ENCODE data around the gene COX10.

DNA sequence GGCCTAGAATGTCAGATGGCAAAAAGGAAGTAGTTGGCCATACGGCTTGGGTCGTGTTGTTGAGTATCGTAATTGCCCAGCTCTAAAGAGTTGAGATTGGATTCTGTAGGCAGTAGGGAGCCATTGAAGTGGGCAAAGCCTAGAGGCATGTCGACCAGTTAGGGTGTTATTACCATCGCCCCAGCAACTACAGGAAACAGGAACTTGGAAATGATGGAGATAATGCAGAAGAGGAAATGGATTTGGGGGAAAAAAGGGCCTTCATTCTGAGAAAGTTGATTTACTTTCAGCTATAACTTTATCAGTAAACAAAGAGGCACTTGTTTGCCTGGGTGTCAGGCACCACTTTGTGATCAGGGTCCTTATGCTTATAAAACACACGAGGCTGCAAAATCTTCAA is 52.6 kb downstream of the COX10 start:
- TF ChIP-seq GATA2 (IDR thresholded peaks at IDR 0.05; ENCODE audit: low read depth, low read length) (no peak), GATA3 (IDR thresholded peaks at IDR 0.05; ENCODE audit: low read depth, low read length) (no peak)

Measured in SH-SY5Y (cell line).